GM12891 (cell line): ENCODE measurements around the gene SLC1A2.

Source experiments
- POLR2A ChIP-seq: IDR thresholded peaks from 2 replicates; pipeline ENCODE4 v1.6.1; 2011; ENCODE audit warnings: low read depth, low read length, control low read depth
- POLR2AphosphoS5 ChIP-seq: IDR thresholded peaks from 2 replicates; pipeline ENCODE4 v1.6.1; 2011; ENCODE audit warnings: low read depth, low read length, control low read depth

DNA sequence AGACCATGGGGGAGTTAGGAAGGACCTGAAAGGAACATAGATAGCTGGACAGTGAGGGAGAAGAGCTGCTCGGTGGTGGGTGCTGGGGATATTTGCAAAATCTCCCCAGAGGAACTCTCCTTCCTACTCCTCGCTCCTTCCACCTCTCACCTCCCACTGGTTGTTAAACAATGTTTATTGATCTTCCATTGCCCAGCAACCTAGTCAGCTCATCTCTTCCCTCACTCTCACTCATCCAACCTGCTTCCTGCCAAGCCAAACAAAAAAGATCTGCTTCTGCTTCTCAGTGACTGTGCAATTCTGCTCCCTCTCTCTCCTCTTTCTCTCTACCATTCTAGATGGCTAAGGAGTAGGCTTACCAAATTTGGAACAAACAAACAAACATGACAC lies 115.0 kb downstream of the SLC1A2 start:
- TF ChIP-seq POLR2A (no peak), POLR2AphosphoS5 (no peak)
